SJSA1 (cell line): ENCODE data around the gene ZXDC. TPM values are rescaled to one million over a fixed set of nuclear protein-coding genes. Genes with fewer than 3 reads are reported as not detected.

Experiments used
- DNase-seq, 2 experiments: peaks; one replicate each; pipeline ENCODE4 v3.0.0-alpha.2; 2015 to 2020; ENCODE audit warnings: low spot score in 2 of 2, low read depth in 1 of 2
- H3K27ac ChIP-seq: fragments of 250-450 bp; sonication (Bioruptor Pico); 2 replicates; pipeline ENCODE4 v1.5.1; 2020; ENCODE audit warnings: mild to moderate bottlenecking, moderate library complexity
- H3K27me3 ChIP-seq: fragments of 250-450 bp; sonication (Bioruptor Pico); replicated peaks from 2 replicates; pipeline ENCODE4 v1.5.1; 2020; ENCODE audit warnings: mild to moderate bottlenecking, moderate library complexity
- H3K36me3 ChIP-seq: fragments of 250-450 bp; sonication (Bioruptor Pico); 2 replicates; pipeline ENCODE4 v1.5.1; 2020; ENCODE audit warnings: mild to moderate bottlenecking
- H3K4me1 ChIP-seq: fragments of 250-450 bp; sonication (Bioruptor Pico); replicated peaks from 2 replicates; pipeline ENCODE4 v1.6.1; 2021; ENCODE audit warnings: mild to moderate bottlenecking
- H3K4me3 ChIP-seq: fragments of 250-450 bp; sonication (Bioruptor Pico); 2 replicates; pipeline ENCODE4 v1.5.1; 2020; ENCODE audit warnings: mild to moderate bottlenecking
- H3K9me3 ChIP-seq: fragments of 250-450 bp; sonication (Bioruptor Pico); replicated peaks from 2 replicates; pipeline ENCODE4 v1.5.1; 2020; ENCODE audit warnings: mild to moderate bottlenecking
- total RNA-seq: library from RNA; depleted of rRNA; stranded (reverse); fragments of >200 nt; shearing (Covaris generic); gene quantifications from 2 replicates; pipeline ENCODE4 v1.2.3, GENCODE V29; 2014

Gene ZXDC
- total RNA-seq, 1 experiment from 2014 or later: 14.0 TPM

DNA sequence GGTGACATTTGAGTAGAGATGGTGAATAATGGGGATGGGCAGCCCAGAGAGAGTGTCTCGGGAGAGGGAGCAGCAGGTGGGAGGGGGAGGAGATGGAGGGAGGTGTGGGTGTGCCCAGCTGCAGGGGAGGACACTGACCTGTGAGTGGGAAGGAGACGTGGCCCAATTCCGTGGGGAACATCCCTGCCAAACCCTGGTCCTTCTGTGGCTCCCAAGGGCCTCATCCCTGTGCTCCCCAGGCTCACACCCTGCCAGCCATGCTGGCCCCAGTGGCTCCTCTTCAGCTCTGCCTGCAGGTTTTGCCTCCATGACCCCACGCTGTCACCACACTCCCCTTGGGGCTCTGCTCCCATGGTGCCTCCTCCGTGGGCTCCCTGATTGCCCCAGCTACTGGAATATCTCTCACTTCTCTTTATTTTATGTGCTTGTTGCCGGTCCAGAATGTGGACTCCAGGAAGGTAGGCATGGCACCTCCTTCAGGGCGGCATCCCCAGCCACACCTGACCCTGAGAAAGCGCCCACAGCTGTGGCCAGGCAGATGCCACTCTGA, 74.0 kb downstream of the ZXDC start:
- H3K36me3 ChIP-seq: no peaks in the 10 kb centered on the region
- no peaks in the 10 kb centered on the region for H3K9me3 ChIP-seq
- H3K27ac ChIP-seq: no peak overlapping the region
- no peaks in the 10 kb centered on the region for H3K4me1 ChIP-seq
- DNase-seq: peak in 1 of 2 experiments; percentile 19
- no peak overlapping the region for H3K4me3 ChIP-seq
- H3K27me3 ChIP-seq: peaks cover 3% of the 10 kb centered on the region

- Histone ChIP-seq H3K4me1 (no peaks in the 10 kb centered on the region), H3K9me3 (no peaks in the 10 kb centered on the region), H3K36me3 (no peaks in the 10 kb centered on the region), H3K27ac (no peak overlapping the region), H3K27me3 (no peaks in the 10 kb centered on the region; the same call in none of the 2 replicates), H3K4me3 (no peak overlapping the region)
- no peak for DNase-seq
Measured at GRCh38 chr3:126399756-126400155, 75.9 kb downstream of the ZXDC start.

- Histone ChIP-seq H3K9me3 (no peaks in the 10 kb centered on the region), H3K4me3 (no peak overlapping the region), H3K27me3 (peaks cover 4% of the 10 kb centered on the region), H3K4me1 (no peaks in the 10 kb centered on the region), H3K27ac (no peak overlapping the region), H3K36me3 (no peaks in the 10 kb centered on the region)
- DNase-seq: no peak
Measured at GRCh38 chr3:126399351-126399735, 76.3 kb downstream of the ZXDC start.

GRCh38 chr3:126398423-126399350, 77.0 kb downstream of the ZXDC start:
- Histone ChIP-seq H3K4me3 (no peak overlapping the region), H3K4me1 (no peaks in the 10 kb centered on the region), H3K27ac (no peak overlapping the region), H3K36me3 (no peaks in the 10 kb centered on the region), H3K9me3 (no peaks in the 10 kb centered on the region), H3K27me3 (peaks cover 11% of the 10 kb centered on the region; the same call in 1 of the 2 replicates)
- DNase-seq: no peak

DNA sequence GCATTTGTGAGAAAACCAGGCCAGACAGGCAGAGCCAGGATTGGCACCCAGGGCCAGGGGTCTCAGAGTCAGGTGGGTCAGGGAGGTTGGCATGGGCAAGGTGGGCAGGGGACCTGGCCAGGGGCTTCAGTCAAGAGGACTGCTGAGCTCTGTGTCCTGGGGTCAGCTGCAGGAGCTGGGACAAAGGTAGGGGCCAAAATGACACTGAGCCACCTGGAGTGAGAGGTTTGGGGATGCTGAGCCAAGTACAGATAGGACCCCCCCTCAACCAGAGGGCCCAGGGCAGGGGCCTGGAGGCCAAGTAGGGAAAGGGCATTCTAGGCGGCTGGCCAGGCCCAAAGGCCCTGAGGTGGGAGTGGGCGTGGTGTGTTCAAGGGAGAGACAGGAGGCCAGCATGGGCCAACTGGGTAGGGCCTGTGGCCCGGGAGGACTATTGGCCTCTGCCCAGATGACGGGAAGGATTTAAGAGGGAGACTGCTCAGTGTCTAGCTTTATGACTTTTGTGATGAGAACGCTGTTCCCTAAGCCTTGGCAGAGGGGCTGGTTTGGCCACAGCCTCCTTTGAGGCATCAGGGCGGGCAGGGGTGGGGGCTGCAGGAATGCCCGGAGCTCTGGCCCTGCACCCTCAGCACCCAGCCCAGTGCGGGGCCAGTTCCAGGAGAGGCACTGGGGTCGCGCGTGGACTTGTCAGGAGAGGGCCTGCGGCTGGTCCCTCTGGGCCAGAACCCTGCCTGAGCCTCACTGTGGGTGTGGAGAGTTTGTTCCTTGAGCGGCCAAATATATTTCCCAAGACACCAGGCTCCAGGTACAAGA, 77.9 kb downstream of the ZXDC start:
- H3K4me1 ChIP-seq: no peaks in the 10 kb centered on the region
- no peaks in the 10 kb centered on the region for H3K9me3 ChIP-seq
- H3K4me3 ChIP-seq: no peak overlapping the region
- no peaks in the 10 kb centered on the region for H3K36me3 ChIP-seq
- H3K27me3 ChIP-seq: peaks cover 18% of the 10 kb centered on the region; the same call in 1 of the 2 replicates
- no peak overlapping the region for H3K27ac ChIP-seq
- no peak for DNase-seq

GRCh38 chr3:126396536-126396935, 79.2 kb downstream of the ZXDC start:
- no peaks in the 10 kb centered on the region for H3K9me3 ChIP-seq
- no peak overlapping the region for H3K27ac ChIP-seq
- H3K4me1 ChIP-seq: no peaks in the 10 kb centered on the region
- H3K27me3 ChIP-seq: peaks cover 18% of the 10 kb centered on the region; the same call in 1 of the 2 replicates
- DNase-seq: no peak
- H3K4me3 ChIP-seq: no peak overlapping the region
- no peaks in the 10 kb centered on the region for H3K36me3 ChIP-seq

- Histone ChIP-seq H3K4me1 (no peaks in the 10 kb centered on the region), H3K27me3 (peaks cover 18% of the 10 kb centered on the region; the same call in 1 of the 2 replicates), H3K9me3 (no peaks in the 10 kb centered on the region), H3K27ac (no peak overlapping the region), H3K36me3 (no peaks in the 10 kb centered on the region), H3K4me3 (no peak overlapping the region)
- DNase-seq: no peak
Measured at GRCh38 chr3:126395846-126396513, 79.7 kb downstream of the ZXDC start.

DNA sequence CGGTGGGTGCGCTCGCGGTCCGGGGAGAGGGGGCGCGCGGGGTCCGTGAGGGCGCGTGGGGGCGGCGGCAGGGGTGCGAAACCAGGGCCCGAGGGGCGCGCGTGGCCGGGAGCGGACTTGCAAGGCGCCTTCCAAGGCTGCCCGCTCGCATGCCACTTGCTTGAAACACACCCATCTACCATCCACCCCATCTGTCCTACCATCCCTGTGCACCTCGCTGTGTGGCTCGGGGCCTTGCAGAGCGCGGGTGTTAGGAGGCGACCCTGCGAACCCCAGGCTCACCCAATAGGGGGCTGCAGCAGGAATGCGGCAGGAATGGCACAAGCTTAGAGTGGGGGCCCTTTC, 80.7 kb downstream of the ZXDC start:
- H3K9me3 ChIP-seq: no peaks in the 10 kb centered on the region
- H3K4me1 ChIP-seq: no peaks in the 10 kb centered on the region
- DNase-seq: no peak
- H3K36me3 ChIP-seq: no peaks in the 10 kb centered on the region
- H3K27me3 ChIP-seq: peaks cover 18% of the 10 kb centered on the region; the same call in 1 of the 2 replicates
- H3K4me3 ChIP-seq: no peak overlapping the region
- H3K27ac ChIP-seq: no peak overlapping the region

DNA sequence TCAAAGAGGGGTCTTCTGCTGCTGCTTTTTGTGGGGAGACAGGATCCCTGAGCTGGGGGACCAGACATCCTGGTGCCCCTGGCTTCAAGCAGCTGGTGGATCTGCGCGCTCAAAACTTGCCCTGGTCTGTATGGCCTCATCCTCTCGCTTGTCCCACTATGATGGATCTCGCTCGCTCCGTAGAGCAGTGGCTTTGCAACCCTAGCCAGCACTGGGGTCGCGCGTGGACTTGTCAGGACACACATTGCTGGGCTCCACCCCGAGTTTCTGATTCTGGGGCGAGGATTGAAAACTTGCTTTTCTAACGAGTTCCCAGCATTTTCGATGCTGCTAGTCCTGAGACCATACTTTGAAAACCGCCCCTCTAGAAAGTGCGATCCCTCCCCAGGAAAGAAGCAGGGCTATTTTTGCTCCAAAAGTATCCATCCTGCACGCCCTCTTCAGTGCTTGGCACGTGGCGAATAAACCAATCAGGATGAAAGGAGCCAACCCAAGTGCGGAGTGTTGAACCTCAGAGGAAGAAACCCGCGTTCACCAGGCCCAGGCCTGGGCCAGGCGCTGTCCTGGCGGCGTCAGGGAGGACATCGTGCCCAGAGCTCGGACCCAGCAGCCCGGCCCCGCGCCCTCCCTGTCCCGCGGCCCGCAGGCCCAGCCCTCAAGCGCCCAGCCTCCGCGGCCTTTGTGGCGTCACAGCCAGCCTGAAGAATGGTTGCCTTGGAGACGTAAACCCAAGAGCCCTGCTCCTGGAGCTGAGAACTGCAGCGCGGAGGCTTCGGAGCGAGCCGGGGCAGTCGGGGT, 81.3 kb downstream of the ZXDC start, which contains the start of gene CFAP100:
Gene CFAP100 (plus strand): TSS at position 731 of the 798 bp plus-strand sequence. CDS start 1,092 bp downstream, outside the sequence.
- Histone ChIP-seq H3K9me3 (no peaks in the 10 kb centered on the region), H3K4me1 (peaks cover 3% of the 10 kb centered on the region), H3K4me3 (no peak within 1 kb of the TSS), H3K27ac (no peak within 1 kb of the TSS), H3K36me3 (no peaks in the 10 kb centered on the region), H3K27me3 (peaks cover 18% of the 10 kb centered on the region; the same call in 1 of the 2 replicates)
- no peak for DNase-seq

GRCh38 chr3:126393563-126393962, 82.1 kb downstream of the ZXDC start:
- Histone ChIP-seq H3K4me3 (no peak overlapping the region), H3K9me3 (no peaks in the 10 kb centered on the region), H3K4me1 (peaks cover 8% of the 10 kb centered on the region), H3K27ac (no peak overlapping the region), H3K27me3 (peaks cover 18% of the 10 kb centered on the region; the same call in 1 of the 2 replicates), H3K36me3 (no peaks in the 10 kb centered on the region)
- no peak for DNase-seq

DNA sequence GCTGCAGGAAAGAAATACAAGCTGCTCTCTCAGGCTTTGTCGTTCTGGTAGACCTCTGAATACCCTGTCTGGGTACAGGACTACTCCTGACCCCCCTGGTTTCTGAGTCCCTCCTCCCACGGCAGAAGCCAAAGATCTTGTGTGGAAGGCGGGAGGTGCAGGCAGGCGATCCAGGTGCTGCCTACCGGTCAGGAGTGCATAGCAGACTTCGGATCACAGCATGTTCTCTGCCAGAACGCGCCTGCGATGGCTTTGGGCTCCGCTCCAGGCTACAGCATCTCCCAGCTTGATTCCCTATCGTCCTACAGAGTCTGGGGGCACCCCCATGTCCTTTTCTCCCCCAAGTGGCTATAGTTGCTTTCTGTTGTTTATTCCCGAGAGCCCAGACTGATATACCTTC, 83.4 kb downstream of the ZXDC start:
- H3K36me3 ChIP-seq: no peaks in the 10 kb centered on the region
- no peak overlapping the region for H3K4me3 ChIP-seq
- H3K27ac ChIP-seq: no peak overlapping the region
- H3K4me1 ChIP-seq: peaks cover 8% of the 10 kb centered on the region
- no peak for DNase-seq
- peaks cover 18% of the 10 kb centered on the region; the same call in 1 of the 2 replicates for H3K27me3 ChIP-seq
- H3K9me3 ChIP-seq: no peaks in the 10 kb centered on the region

- no peak for DNase-seq
- Histone ChIP-seq H3K27ac (no peak overlapping the region), H3K9me3 (no peaks in the 10 kb centered on the region), H3K27me3 (peaks cover 18% of the 10 kb centered on the region; the same call in 1 of the 2 replicates), H3K4me3 (no peak overlapping the region), H3K4me1 (peaks cover 8% of the 10 kb centered on the region), H3K36me3 (no peaks in the 10 kb centered on the region)
Measured at GRCh38 chr3:126391631-126392030, 84.1 kb downstream of the ZXDC start.
